Stimulated activated CD8-positive, alpha-beta memory T cell treated with anti-CD3 and anti-CD28 coated beads, Interleukin-7, amount 100 ng/mL, for 48 hours (primary cell): ENCODE data around the gene OR2D2.
A peak's percentile ranks its signal among the peaks of the same experiment; 100 is the strongest.
"Not testable (repeated sequence)": the region's sequence is repeated elsewhere in the genome, so short reads cannot be mapped to it uniquely, and the experiment has no call there.

Experiments used
- DNase-seq, 2 donors: peaks; one replicate each; pipeline ENCODE4 v3.0.0-alpha.2; 2020; ENCODE audit warnings: low read depth in 1 of 2; ENCODE audit errors: extremely low read depth in 1 of 2

OR2D2 gene

GRCh38 chr11:6892400-6892799 lies at the start of gene OR2D2:
Gene OR2D2, minus strand, starts transcription at chr11:6892500. Its CDS starts 0 bp downstream, at chr11:6892500.
- no peak for DNase-seq

DNA sequence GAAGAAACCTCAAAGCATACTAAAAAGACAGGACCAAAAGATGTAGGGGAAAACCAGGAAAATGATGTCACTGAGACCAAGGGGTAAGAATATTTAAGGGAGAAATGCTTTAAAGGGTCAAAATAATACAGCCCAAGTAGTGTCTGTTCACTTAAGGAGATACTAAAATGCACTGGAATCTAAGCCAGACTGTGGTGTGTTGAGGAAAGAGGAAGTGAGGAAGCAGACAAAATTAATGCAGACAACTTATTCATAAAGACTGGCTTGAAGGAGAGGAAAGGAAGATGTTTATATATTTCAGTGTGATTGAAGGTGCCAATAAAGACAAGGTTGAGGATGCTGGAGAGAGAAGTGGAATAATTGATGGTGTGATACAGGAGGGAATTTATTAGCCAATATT lies 49.7 kb upstream of the OR2D2 start:
- DNase-seq, result no peak

- DNase-seq, result no peak
These were observed 39.8 kb upstream of the OR2D2 start for GRCh38 chr11:6932145-6932544.

DNA sequence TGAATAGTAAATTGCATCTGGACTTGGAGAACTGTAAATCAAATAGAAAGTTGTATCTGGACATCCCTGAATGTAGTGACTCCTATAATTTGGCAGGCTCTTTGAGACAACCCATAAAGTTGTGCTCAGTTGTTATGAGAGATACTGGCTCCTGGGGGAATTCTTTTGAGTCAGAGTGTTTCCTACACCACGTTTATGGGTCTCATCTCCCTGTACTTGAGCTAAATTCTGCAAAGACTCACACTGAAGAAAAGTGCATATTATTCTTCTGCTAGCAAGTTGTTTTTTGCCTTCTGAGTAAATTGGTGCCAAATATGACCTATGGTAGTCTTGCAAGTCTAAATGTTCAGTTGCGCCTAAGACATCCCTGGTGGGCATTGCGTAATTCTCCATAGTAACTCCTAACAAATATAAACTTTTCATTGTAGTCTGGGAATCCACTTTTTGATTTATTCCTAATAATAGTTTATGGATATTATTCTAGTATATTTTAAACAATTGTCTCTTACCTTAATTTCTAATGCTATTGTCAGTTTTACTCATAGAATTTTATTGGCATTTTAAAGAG lies 38.9 kb upstream of the OR2D2 start:
- no peak for DNase-seq

DNA sequence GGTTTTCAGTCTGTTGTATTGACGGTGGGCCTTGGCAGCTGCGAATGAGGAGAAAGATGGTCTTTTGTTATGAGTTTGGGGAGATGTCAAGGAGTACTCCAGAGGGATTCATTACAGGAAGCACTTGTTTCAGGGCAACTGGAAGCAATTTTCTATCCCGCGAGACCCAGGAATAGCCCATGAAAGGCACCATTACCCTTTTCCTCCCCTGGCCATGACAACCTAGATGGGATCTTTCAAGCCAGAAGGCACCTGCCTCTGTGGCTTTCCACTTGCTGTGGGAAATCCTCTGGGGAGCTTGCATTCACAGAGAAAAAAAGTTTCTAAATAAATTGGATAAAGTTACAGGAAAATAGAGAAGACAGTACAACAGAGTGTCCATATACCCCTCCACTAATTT lies 36.6 kb upstream of the OR2D2 start:
- DNase-seq, result no peak

DNA sequence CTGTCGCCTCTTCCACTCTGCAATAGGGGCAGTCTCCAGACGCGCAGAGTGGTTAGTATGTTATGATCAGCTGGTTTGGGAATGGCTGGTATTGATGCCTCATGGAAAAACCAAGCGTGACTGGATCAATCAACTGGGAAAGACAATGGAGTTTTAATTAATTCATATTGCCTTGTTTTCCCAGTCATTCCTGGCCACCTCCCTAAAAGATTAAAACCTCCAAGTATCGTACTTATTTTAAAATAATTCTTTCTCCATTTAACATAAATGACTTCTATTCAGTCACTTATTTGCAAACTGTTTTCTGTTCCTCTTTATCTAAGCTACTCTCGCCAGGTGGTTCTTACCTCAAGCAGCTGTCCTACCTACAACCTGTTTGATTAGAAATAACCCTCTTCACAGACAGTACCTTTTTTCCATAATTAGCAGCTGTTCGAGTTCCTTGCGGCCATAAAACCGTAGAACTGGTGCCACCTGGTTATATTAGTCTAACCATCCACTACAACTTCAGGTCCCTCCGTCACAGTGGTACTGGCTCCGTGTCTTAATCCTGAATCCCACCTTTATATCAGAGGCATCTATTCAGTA lies 34.8 kb upstream of the OR2D2 start:
- no peak for DNase-seq

GRCh38 chr11:6926208-6927029 lies 34.1 kb upstream of the OR2D2 start, which contains the start of gene ZNF215:
Gene ZNF215, plus strand, starts transcription at chr11:6926426. Its CDS starts 5,847 bp downstream, at chr11:6932273.
- DNase-seq, result peak; percentile 17 to 30

DNA sequence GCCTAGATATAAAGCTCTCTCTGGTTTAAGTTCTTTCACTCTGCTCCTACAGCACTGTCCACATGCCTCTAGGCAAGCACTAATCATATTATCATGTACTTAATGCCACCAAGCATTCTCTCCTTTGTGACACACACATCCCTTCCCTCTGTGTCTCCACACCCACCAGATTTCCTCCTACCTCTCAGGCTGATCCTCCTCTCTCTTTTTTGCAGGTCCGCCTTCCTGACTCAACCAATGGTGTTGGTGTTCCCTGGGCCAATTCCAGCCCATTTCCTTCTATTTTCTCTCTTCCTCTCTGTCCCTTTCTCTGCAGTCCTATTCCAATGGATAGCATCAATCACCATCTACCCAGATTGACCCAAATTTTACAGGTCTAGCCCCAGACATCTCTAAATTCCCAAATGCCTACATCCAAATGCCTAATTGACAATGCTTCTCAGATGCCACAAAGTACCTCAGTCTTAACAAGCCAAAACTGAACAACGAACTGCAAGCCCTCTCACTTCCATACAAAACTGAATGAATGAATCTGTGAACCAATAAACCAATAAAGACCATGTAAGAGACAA lies 33.4 kb upstream of the OR2D2 start:
- DNase-seq, result no peak

- DNase-seq, result no peak
These were observed 32.8 kb upstream of the OR2D2 start for GRCh38 chr11:6925007-6925577.

- DNase-seq, result no peak
These were observed 28.4 kb upstream of the OR2D2 start, which contains the start of gene OR2D3 for GRCh38 chr11:6920702-6921101. Gene OR2D3, plus strand, starts transcription at chr11:6921002. Its CDS starts 0 bp downstream, at chr11:6921002.

DNA sequence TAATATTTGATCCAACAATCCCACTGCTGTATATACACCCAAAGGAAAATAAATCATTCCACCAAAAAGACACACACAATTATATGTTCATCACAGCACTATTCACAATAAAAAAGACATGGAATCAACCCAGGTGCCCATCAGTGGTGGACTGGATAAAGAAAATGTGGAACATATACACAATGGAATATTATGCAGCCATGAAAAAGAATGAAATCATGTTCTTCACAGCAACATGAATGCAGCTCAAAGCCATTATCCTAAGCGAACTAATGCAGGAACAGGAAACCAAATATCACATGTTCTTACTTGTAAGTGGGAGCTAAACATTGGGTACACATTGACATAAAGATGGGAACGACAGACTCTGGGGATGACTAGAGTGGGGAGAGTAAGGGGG lies 27.4 kb upstream of the OR2D2 start:
- DNase-seq, result no peak

DNA sequence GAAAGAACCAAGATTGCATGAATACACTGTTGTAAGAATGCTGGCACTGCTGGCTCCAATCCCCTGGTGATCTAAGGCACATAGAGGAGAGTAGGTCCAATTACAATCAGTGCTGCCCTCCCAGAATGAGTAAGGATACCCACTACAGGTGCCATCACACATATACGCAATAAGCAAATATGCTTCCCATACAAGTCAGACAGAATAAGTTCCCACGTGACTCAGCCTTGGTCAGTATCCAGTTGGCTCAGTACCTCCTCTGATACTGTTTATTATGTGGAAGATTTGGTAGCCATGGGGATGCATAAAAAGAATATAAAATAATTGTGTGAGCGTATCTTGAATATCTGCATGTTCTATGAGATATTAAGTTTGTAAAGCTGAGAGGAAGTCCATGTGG lies 19.6 kb upstream of the OR2D2 start:
- DNase-seq, result no peak

- no peak for DNase-seq
These were observed 19.1 kb upstream of the OR2D2 start for GRCh38 chr11:6911378-6911777.

- not testable (repeated sequence) for DNase-seq
These were observed 12.5 kb upstream of the OR2D2 start for GRCh38 chr11:6904804-6905203.

GRCh38 chr11:6900327-6900999 lies 8.2 kb upstream of the OR2D2 start:
- no peak for DNase-seq

GRCh38 chr11:6898911-6899310 lies 6.6 kb upstream of the OR2D2 start:
- no peak for DNase-seq

GRCh38 chr11:6895010-6895409 lies 2.7 kb upstream of the OR2D2 start:
- DNase-seq, result no peak

DNA sequence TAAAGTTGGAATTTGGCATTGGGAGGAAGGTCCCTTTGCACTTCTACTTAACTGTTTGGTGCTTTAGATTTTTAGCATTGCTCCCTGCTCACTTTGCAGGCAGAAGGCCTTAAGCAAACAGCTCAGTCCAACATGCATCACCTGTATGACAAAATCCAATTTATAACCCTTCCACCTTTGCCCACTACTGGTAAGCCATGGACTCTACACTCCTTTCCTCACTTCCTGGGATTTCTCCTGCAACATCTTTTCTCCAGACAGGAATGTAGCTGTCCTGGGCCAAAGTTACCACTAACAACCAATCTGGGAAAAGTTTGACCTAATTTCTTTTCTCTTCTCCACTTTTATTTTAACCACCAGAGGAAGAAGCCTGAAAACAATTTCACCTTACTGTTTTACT lies 1.8 kb upstream of the OR2D2 start:
- no peak for DNase-seq

- DNase-seq, result no peak
These were observed 2.5 kb downstream of the OR2D2 start for GRCh38 chr11:6889835-6890234.

DNA sequence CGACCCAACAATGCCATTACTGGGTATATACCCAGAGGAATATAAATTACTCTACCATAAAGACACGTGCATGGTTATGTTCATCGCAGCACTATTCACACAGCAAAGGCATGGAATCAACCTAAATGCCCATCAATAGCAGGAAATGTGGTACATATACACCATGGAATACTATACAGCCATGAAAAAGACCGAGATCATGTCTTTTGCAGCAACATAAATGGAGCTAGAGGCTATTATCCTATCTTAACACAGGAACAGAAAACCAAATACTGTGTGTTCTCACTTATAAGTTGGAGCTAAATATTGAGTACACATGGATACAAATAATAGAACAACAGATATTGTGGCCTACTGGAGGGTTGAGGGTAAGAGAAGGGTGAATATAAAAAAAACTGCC lies 3.5 kb downstream of the OR2D2 start:
- no peak for DNase-seq

DNA sequence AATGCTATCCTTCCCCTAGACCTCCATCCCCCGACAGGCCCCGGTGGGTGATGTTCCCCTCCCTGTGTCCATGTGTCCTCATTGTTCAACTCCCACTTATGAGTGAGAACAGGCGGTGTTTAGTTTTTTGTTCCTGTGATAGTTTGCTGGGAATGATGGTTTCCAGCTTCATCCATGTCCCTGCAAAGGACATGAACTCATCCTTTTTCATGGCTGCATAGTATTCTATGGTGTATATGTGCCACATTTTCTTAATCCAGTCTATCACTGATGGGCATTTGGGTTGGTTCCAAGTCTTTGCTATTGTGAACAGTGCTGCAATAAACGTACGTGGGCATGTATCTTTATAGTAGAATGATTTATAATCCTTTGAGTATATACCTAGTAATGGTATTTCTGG lies 4.6 kb downstream of the OR2D2 start:
- not testable (repeated sequence) for DNase-seq
